Thyroid gland (tissue), 4 donors: ENCODE data around the gene NUDT3.

Experiments used
- CTCF ChIP-seq, 6 experiments: fragments of 200-600 bp in 3 of 6; fragments of 450-650 bp in 3 of 6; sonication (generic) in 3 of 6; IDR thresholded peaks; one replicate each; pipeline ENCODE4 v1.5.1; 2016 to 2019; ENCODE audit warnings: antibody characterized with exemption in 6 of 6, mild to moderate bottlenecking in 2 of 6, inconsistent platforms in 1 of 6, moderate library complexity in 1 of 6
- POLR2A ChIP-seq, 2 donors: fragments of 450-650 bp; IDR thresholded peaks; one replicate each; pipeline ENCODE4 v1.6.1; 2017; ENCODE audit warnings: antibody characterized with exemption in 2 of 2, mild to moderate bottlenecking in 2 of 2, moderate library complexity in 1 of 2

GRCh38 chr6:34249469-34250261 lies 142.8 kb downstream of the NUDT3 start:
- TF ChIP-seq POLR2A (IDR thresholded peaks at IDR 0.05) (no peak), CTCF (IDR thresholded peaks at IDR 0.05) (no peak)
